PFSK-1 (cell line): ENCODE measurements around the gene LRMDA.

Experiments used
- FOXP2 ChIP-seq: optimal IDR thresholded peaks from 2 replicates; pipeline ENCODE3; 2011; ENCODE audit warnings: borderline replicate concordance, control low read depth, inconsistent platforms; ENCODE audit not compliant: insufficient read depth; ENCODE audit errors: extremely low read length, extremely low read depth
- POLR2AphosphoS5 ChIP-seq: IDR thresholded peaks from 2 replicates; pipeline ENCODE4 v1.6.1; 2012; ENCODE audit warnings: low read depth, mild to moderate bottlenecking, control low read depth, low read length, moderate library complexity
- SIN3A ChIP-seq: IDR thresholded peaks from 2 replicates; pipeline ENCODE4 v1.6.1; 2012; ENCODE audit warnings: mild to moderate bottlenecking, low read length, moderate library complexity, borderline replicate concordance; ENCODE audit not compliant: insufficient read depth
- TAF1 ChIP-seq: IDR thresholded peaks from 2 replicates; pipeline ENCODE4 v1.6.1; 2012; ENCODE audit warnings: low read length, control low read depth, borderline replicate concordance; ENCODE audit not compliant: insufficient read depth
- TF ChIP-seq, protein P1 (sequence below), 2 experiments: IDR thresholded peaks; 2 replicates each; pipeline versions ENCODE4 v1.6.1 to v1.8.0; 2011 to 2012; ENCODE audit warnings: low read depth in 2 of 2, low read length in 2 of 2, control low read depth in 1 of 2, inconsistent platforms in 1 of 2, mild to moderate bottlenecking in 1 of 2, moderate library complexity in 1 of 2; ENCODE audit not compliant: insufficient read depth in 1 of 2

Gene LRMDA

GRCh38 chr10:75806186-75806585 lies 374.8 kb downstream of the LRMDA start:
- TF ChIP-seq SIN3A (no peak), FOXP2 (no peak), POLR2AphosphoS5 (no peak), TAF1 (no peak)
- TF ChIP-seq, protein P1, sequence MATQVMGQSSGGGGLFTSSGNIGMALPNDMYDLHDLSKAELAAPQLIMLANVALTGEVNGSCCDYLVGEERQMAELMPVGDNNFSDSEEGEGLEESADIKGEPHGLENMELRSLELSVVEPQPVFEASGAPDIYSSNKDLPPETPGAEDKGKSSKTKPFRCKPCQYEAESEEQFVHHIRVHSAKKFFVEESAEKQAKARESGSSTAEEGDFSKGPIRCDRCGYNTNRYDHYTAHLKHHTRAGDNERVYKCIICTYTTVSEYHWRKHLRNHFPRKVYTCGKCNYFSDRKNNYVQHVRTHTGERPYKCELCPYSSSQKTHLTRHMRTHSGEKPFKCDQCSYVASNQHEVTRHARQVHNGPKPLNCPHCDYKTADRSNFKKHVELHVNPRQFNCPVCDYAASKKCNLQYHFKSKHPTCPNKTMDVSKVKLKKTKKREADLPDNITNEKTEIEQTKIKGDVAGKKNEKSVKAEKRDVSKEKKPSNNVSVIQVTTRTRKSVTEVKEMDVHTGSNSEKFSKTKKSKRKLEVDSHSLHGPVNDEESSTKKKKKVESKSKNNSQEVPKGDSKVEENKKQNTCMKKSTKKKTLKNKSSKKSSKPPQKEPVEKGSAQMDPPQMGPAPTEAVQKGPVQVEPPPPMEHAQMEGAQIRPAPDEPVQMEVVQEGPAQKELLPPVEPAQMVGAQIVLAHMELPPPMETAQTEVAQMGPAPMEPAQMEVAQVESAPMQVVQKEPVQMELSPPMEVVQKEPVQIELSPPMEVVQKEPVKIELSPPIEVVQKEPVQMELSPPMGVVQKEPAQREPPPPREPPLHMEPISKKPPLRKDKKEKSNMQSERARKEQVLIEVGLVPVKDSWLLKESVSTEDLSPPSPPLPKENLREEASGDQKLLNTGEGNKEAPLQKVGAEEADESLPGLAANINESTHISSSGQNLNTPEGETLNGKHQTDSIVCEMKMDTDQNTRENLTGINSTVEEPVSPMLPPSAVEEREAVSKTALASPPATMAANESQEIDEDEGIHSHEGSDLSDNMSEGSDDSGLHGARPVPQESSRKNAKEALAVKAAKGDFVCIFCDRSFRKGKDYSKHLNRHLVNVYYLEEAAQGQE (IDR thresholded peaks at IDR 0.05; ENCODE audit: insufficient read depth in 1 of 2, low read depth in 2 of 2, low read length in 2 of 2) = no peak

GRCh38 chr10:75807456-75807855 lies 376.0 kb downstream of the LRMDA start:
- TF ChIP-seq TAF1 = no peak
- TF ChIP-seq, protein P1 (IDR thresholded peaks at IDR 0.05; ENCODE audit: insufficient read depth in 1 of 2, low read depth in 2 of 2, low read length in 2 of 2) = no peak
- no peak for TF ChIP-seq POLR2AphosphoS5
- no peak for TF ChIP-seq SIN3A
- no peak for TF ChIP-seq FOXP2

DNA sequence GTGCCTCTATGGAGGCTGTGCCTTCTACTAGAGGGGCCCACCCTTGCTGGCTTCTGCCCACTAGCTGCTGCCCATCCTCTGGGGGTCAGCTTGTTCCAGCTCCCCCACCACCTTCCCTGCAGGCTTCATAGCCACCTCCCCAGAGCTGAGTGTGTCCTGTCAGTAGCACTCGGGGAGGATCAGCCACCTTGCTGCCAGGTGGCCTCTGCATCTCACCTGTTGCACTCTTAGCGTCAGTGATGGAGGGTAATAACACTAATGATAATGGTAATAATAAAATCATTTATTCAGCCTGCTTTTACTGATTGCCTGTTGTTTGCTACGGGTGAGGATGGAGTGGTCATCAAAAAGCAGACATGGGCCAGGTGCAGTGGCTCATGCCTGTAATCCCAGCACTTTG lies 377.6 kb downstream of the LRMDA start:
- no peak for TF ChIP-seq SIN3A
- TF ChIP-seq, protein P1 (IDR thresholded peaks at IDR 0.05; ENCODE audit: insufficient read depth in 1 of 2, low read depth in 2 of 2, low read length in 2 of 2) = no peak
- no peak for TF ChIP-seq POLR2AphosphoS5
- TF ChIP-seq TAF1 = no peak
- no peak for TF ChIP-seq FOXP2

DNA sequence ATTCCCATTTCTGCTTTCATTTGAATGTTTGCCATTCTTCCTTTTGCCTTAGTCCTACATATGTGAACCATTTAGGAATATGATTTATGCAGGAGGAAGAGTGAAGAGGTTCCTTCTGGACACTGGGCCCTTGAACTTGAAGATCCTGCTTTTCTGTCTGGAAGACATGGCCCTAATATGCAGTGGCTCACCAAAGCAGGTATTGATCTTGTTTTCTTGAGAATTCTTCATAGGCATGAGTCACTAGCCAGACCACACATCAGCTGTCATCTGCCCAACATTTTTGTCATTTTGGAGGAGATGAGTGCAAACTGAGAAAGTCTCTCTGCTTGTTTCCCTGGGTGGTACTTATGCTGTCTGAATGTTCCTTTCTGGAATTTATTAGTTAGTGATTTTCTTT lies 382.6 kb downstream of the LRMDA start:
- TF ChIP-seq TAF1 = no peak
- no peak for TF ChIP-seq FOXP2
- TF ChIP-seq, protein P1 (IDR thresholded peaks at IDR 0.05; ENCODE audit: insufficient read depth in 1 of 2, low read depth in 2 of 2, low read length in 2 of 2) = no peak
- no peak for TF ChIP-seq POLR2AphosphoS5
- no peak for TF ChIP-seq SIN3A

DNA sequence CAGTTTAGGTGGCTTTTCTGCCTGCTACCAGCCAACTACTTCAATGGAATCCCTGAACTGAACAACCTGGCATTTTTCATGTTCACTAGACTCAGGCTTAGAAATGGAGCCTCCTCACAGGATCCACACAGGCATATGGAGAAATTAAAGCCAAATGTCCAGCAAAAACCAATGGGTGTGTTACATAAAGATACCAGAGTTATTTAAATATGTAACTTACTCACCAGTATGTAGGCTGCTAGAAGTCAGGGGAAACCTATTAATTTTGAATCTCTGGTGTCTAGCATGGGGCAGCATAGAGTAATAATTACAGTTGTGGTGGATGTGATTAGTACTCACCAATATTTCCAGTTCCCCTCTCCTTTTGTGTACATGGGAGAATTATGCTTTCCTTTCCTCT lies 383.6 kb downstream of the LRMDA start:
- TF ChIP-seq SIN3A (no peak), TAF1 (no peak), POLR2AphosphoS5 (no peak), FOXP2 (no peak)
- TF ChIP-seq, protein P1 (IDR thresholded peaks at IDR 0.05; ENCODE audit: insufficient read depth in 1 of 2, low read depth in 2 of 2, low read length in 2 of 2) = no peak
